Skeletal muscle satellite cell (primary cell): Measurements from ENCODE around the gene CA9.

Experiments used
- H3K27me3 ChIP-seq: 2 replicates; pipeline ENCODE4 v1.7.0; 2013; ENCODE audit warnings: low read length; ENCODE audit not compliant: control insufficient read depth, insufficient read depth
- H3K36me3 ChIP-seq: 2 replicates; pipeline ENCODE4 v1.7.0; 2013; ENCODE audit warnings: mild to moderate bottlenecking, control low read depth, low read length; ENCODE audit not compliant: insufficient read depth
- H3K4me1 ChIP-seq: 2 replicates; pipeline ENCODE4 v1.7.0; 2013; ENCODE audit warnings: low read length; ENCODE audit not compliant: control insufficient read depth, insufficient read depth
- H3K4me2 ChIP-seq: 2 replicates; pipeline ENCODE4 v1.7.0; 2013; ENCODE audit warnings: mild to moderate bottlenecking, low read length
- H3K4me3 ChIP-seq: 2 replicates; pipeline ENCODE4 v1.7.0; 2013; ENCODE audit warnings: low read length
- H3K9ac ChIP-seq: 2 replicates; pipeline ENCODE4 v1.7.0; 2013; ENCODE audit warnings: mild to moderate bottlenecking, low read depth, low read length, moderate library complexity
- H3K9me3 ChIP-seq: replicated peaks from 2 replicates; pipeline ENCODE4 v1.7.0; 2013; ENCODE audit warnings: mild to moderate bottlenecking, control low read depth, low read length

CA9 gene

GRCh38 chr9:35680331-35681105 is 6.8 kb downstream of the CA9 start:
- no peaks in the 10 kb centered on the region for H3K9me3 ChIP-seq
- no peak overlapping the region for H3K4me2 ChIP-seq
- no peak overlapping the region for H3K9ac ChIP-seq
- peaks cover 38% of the 10 kb centered on the region for H3K36me3 ChIP-seq
- no peaks in the 10 kb centered on the region for H3K27me3 ChIP-seq
- no peak overlapping the region for H3K4me3 ChIP-seq
- H3K4me1 ChIP-seq = peaks cover 49% of the 10 kb centered on the region

GRCh38 chr9:35681341-35682002 is 7.7 kb downstream of the CA9 start:
- Histone ChIP-seq H3K36me3 (peaks cover 47% of the 10 kb centered on the region), H3K4me2 (no peak overlapping the region), H3K27me3 (no peaks in the 10 kb centered on the region), H3K4me3 (no peak overlapping the region), H3K4me1 (peaks cover 50% of the 10 kb centered on the region), H3K9ac (no peak overlapping the region), H3K9me3 (no peaks in the 10 kb centered on the region)

GRCh38 chr9:35682051-35682450 is 8.3 kb downstream of the CA9 start:
- no peak overlapping the region for H3K4me2 ChIP-seq
- H3K4me1 ChIP-seq = peaks cover 56% of the 10 kb centered on the region
- H3K9ac ChIP-seq = no peak overlapping the region
- no peaks in the 10 kb centered on the region for H3K9me3 ChIP-seq
- H3K27me3 ChIP-seq = no peaks in the 10 kb centered on the region
- no peak overlapping the region for H3K4me3 ChIP-seq
- H3K36me3 ChIP-seq = peaks cover 53% of the 10 kb centered on the region

GRCh38 chr9:35682520-35683315 is 9.0 kb downstream of the CA9 start:
- no peaks in the 10 kb centered on the region for H3K9me3 ChIP-seq
- no peaks in the 10 kb centered on the region for H3K27me3 ChIP-seq
- peak overlapping the region; percentile 12 for H3K4me2 ChIP-seq
- no peak overlapping the region for H3K4me3 ChIP-seq
- H3K4me1 ChIP-seq = peaks cover 63% of the 10 kb centered on the region
- H3K36me3 ChIP-seq = peaks cover 59% of the 10 kb centered on the region
- no peak overlapping the region for H3K9ac ChIP-seq

- Histone ChIP-seq H3K27me3 (no peaks in the 10 kb centered on the region), H3K4me1 (peaks cover 69% of the 10 kb centered on the region), H3K4me3 (no peak overlapping the region), H3K9me3 (no peaks in the 10 kb centered on the region), H3K4me2 (peak overlapping the region; percentile 22), H3K9ac (no peak overlapping the region), H3K36me3 (peaks cover 65% of the 10 kb centered on the region)
Observed at GRCh38 chr9:35683323-35683722, 9.6 kb downstream of the CA9 start.

GRCh38 chr9:35684921-35685320 is 11.2 kb downstream of the CA9 start:
- Histone ChIP-seq H3K4me3 (no peak overlapping the region), H3K4me2 (peak overlapping the region; percentile 36), H3K9ac (no peak overlapping the region), H3K36me3 (peaks cover 75% of the 10 kb centered on the region), H3K9me3 (no peaks in the 10 kb centered on the region), H3K27me3 (no peaks in the 10 kb centered on the region), H3K4me1 (peaks cover 70% of the 10 kb centered on the region)

- Histone ChIP-seq H3K27me3 (no peaks in the 10 kb centered on the region), H3K9ac (no peak overlapping the region), H3K4me2 (peak overlapping the region; percentile 36), H3K9me3 (no peaks in the 10 kb centered on the region), H3K4me3 (no peak overlapping the region), H3K36me3 (peaks cover 75% of the 10 kb centered on the region), H3K4me1 (peaks cover 70% of the 10 kb centered on the region)
Observed at GRCh38 chr9:35685506-35685905, 11.8 kb downstream of the CA9 start.

GRCh38 chr9:35686222-35687203 is 12.8 kb downstream of the CA9 start:
- Histone ChIP-seq H3K27me3 (no peaks in the 10 kb centered on the region), H3K4me3 (peak overlapping the region; percentile 86)

GRCh38 chr9:35687306-35687705 is 13.6 kb downstream of the CA9 start:
- H3K4me3 ChIP-seq = peak overlapping the region; percentile 86
- no peaks in the 10 kb centered on the region for H3K27me3 ChIP-seq
- peaks cover 69% of the 10 kb centered on the region for H3K36me3 ChIP-seq
- H3K4me1 ChIP-seq = peaks cover 68% of the 10 kb centered on the region
- no peaks in the 10 kb centered on the region for H3K9me3 ChIP-seq
- H3K4me2 ChIP-seq = peak overlapping the region; percentile 97
- peak overlapping the region; percentile 93 for H3K9ac ChIP-seq

More at GRCh38 chr9:35686222-35687203, 12.8 kb downstream of the CA9 start:
- Histone ChIP-seq H3K9me3 (no peaks in the 10 kb centered on the region), H3K4me2 (peak overlapping the region; percentile 97), H3K4me1 (peaks cover 71% of the 10 kb centered on the region), H3K36me3 (peaks cover 75% of the 10 kb centered on the region), H3K9ac (peak overlapping the region; percentile 93)

GRCh38 chr9:35687972-35688557 is 14.3 kb downstream of the CA9 start:
- Histone ChIP-seq H3K9ac (peak overlapping the region; percentile 93), H3K36me3 (peaks cover 61% of the 10 kb centered on the region), H3K4me1 (peaks cover 61% of the 10 kb centered on the region), H3K27me3 (no peaks in the 10 kb centered on the region), H3K4me2 (peak overlapping the region; percentile 97), H3K9me3 (no peaks in the 10 kb centered on the region), H3K4me3 (peak overlapping the region; percentile 86)
